GM19238 (cell line): ENCODE measurements around the gene ALDH3B2.
"Not testable (repeated sequence)": the region's sequence is repeated elsewhere in the genome, so short reads cannot be mapped to it uniquely, and the experiment has no call there.

Source experiments
- DNase-seq: peaks from one replicate; pipeline ENCODE4 v3.0.0; 2011; ENCODE audit warnings: low spot score; ENCODE audit not compliant: insufficient read length

The ALDH3B2 gene, protein sequence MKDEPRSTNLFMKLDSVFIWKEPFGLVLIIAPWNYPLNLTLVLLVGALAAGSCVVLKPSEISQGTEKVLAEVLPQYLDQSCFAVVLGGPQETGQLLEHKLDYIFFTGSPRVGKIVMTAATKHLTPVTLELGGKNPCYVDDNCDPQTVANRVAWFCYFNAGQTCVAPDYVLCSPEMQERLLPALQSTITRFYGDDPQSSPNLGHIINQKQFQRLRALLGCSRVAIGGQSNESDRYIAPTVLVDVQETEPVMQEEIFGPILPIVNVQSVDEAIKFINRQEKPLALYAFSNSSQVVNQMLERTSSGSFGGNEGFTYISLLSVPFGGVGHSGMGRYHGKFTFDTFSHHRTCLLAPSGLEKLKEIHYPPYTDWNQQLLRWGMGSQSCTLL

DNA sequence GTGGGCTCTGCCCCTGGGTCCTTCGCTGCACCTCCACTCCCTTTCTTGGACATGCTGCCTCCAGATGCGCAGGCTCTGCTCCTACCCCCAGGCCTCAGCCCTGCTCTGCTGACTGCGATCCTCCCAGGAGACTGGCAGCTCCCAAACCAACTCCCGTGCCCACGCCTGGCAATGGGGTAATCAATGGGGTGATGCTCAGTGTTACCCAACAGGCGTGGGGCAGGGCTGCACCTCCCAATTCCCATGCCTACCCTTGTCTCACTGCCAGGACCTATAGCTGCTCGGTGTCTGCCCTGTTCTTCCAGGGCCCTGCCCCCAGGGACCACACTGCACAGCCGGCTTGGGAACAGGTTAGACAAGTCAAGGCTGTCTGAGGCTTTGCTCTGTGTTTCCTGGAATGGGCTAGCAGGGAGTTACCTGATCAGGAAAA, at the start of gene ALDH3B2:
Gene ALDH3B2, minus strand, starts transcription at position 182 of the 430 bp plus-strand sequence. CDS start 7,688 bp downstream, outside the sequence.
- DNase-seq, result no peak

DNA sequence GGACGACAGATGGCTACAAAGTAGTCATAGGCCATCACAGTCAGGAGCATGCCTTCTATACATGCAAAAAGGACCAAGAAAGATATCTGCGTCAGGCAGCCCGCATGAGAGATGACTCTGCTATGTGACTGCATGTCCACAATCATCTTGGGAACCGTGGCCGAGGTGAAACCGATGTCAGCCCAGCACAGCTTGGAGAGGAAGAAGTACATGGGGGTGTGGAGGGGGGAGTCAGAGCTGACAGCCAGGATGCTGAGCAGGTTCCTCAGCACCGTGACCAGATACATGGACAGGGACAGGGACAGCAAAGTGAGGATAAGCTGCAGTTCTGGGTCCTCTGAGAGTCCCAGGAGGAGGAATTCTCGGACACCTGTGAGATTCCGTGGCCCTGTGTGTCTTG, 48.6 kb upstream of the ALDH3B2 start:
- not testable (repeated sequence) for DNase-seq

DNA sequence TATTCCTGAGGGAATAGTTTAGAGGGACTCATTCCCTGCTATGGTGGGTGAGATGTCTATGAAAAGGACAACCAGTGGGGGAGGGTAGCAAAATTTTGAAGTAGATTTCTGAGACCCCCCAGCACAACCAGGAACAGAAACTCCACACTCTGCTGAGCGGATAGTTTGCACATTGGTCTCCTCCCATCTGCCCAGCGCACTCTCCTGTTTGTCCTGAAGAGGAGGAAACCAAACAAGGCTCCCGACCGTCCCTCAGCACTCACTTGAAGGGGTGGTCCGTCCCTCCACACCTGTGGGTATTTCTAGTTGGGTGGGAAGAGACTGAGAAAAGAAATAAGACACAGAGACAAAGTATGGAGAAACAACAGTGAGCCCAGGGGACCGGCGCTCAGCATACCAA, 41.8 kb upstream of the ALDH3B2 start:
- DNase-seq, result not testable (repeated sequence)

DNA sequence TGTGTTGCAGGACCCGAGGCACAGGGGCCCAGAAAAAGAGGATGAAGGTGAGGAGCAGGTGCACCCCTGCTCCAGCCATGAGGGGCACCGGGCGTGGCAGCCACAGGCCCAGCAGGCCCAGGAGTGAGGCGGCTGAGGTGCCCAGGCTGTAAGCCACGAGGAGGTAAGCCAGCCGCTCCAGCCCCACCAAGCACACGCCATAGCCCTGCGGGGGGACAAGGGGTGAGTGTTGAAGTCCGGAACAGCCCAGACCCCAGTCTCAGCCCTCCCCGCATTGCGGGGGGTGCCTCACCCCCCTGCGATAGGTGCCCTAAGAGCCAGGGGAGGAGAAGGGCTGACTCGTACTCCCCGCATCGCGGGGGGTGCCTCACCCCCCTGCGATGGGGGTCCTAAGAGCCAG, 41.4 kb upstream of the ALDH3B2 start:
- DNase-seq, result not testable (repeated sequence)

DNA sequence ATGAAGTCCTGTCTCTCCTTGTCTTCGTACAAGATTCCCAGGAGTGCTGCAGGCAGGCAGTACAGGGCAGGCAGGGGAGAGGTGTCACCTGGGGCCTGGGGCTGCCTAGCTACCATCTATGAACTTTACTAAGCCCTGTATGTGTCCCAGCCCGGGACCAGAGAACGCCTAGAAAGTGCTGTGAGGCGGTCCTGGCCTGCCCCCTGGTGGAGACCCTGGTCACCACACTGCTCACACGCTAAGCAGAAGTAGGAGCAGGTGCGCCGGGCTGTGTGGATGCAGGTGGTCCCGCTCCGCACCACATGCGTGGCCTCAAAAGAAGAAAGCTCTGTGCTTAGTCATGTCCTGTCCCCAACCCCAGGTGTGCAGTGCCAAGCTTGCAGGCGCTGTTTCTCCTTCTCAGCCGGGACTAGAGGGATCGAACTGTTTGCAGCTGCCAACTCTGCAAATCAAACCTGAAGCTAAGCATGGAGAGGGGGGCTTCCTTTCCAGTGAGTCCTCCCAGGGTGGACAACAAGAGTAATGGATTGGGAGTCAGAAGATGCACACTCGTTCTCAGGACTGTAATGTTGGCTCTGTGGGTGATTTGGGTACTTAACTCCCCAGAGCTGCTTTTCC, 39.6 kb upstream of the ALDH3B2 start:
- DNase-seq, result not testable (repeated sequence)

DNA sequence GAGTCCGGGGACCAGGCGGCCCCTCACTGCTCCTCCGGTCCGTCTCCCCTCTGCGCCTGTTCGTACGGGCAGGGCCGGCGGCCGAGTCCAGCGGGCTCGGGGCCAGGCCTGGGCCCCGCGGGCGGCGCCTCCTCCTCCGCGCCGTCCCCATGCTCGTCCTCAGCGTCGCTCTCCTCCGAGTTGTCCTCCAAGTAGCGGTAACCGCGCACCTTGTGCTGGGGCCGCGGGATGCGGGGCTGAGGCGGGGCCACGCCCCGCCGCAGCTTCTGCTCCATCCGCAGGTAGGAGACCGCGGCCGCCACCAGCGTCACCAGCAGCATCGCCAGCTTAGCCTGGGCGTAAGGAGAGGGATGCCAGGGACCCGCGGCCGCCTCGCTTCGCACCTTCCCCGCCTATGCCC, 37.3 kb upstream of the ALDH3B2 start:
- not testable (repeated sequence) for DNase-seq

DNA sequence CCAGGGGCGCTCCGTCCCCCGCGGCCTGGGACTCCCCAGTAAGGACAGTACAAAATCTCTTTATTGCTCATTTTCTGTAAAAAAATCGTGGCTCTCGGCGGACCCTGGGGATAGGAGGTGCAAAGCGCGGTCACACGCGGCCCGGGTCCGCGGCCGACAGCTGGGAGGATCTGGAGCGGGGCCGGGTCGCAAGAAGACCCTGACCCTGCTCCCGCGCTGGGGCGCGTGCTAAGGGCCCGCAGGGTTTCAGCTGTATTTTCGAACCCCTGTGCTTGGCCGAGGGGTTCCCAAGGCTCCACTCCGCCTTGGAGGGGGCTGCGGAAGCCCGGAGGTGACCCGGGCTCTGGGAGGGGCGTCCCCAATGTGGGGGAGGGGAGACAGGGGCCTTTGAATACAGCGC, 36.8 kb upstream of the ALDH3B2 start:
- not testable (repeated sequence) for DNase-seq

DNA sequence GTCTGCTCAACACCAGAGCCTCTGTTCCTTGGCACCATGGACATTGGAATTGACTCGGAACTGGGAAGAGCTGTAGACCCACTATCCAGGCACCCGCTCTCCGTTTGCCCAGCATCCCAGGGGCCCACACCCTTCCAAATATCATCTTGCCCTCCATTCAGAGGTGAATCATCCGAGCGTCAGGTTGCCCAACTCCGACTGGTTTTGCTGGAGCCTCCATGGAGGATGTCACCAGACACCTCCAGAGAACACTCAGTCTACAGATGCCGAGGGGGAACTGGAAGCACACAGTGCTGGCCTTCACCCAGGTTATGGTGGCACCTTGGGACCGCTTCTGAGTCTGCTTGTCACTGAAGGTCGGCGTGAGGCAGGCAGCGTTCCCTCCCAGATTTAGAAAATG, 35.4 kb upstream of the ALDH3B2 start:
- DNase-seq, result not testable (repeated sequence)

DNA sequence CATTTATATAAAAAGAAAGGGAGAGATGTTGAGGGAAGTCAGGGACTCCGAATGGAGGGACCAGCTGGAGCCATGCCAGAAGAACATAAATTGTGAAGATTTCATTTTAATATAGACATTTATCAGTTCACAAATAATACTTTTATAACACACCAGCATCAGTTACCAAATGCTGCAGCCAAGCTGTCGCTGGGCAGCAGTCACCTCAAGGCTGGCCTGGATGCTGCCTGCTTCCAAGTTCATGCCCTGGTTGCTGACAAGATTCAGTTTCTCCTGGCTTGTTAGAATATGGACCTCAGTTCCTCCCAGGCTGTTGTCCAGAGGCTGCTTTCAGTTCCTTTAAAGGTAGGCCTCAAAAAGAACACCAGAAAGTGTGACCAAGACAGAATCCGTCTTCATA, 30.8 kb upstream of the ALDH3B2 start:
- DNase-seq, result no peak

DNA sequence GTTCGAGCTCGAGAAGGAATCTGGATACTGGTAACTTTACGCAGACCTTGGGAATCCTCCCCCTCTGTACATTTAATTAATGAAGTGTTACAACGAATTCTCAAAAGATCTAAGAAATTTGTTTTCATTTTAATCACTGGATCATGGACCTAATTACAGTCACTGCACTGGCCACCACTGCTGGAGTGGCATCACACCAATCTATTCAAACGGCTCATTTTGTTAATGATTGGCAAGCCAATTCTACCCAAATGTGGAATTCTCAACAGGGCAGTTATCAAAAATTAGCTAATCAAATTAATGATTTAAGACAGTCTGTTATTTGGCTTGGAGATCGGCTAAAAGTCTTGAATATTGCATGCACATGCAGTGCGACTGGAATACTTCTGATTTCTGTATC, 30.1 kb upstream of the ALDH3B2 start:
- DNase-seq, result no peak

DNA sequence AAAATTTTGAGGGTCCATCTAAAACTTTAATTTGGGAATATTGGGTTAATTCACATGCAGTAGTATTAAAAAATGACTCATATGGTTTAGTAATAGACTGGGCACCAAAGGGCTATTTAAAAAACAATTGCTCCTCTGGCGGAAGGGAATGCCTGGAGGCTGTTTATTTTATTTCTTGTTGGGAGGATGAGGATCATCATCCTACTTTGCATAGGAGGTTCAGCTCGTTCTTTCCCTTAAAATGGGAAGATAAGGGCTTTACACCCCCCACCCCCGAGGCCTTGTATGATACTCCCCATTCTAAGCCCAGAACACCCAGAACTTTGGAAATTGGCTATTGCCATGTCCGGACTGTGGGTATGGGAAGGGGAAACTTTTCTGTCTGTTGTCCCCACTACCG, 29.3 kb upstream of the ALDH3B2 start:
- DNase-seq, result not testable (repeated sequence)

DNA sequence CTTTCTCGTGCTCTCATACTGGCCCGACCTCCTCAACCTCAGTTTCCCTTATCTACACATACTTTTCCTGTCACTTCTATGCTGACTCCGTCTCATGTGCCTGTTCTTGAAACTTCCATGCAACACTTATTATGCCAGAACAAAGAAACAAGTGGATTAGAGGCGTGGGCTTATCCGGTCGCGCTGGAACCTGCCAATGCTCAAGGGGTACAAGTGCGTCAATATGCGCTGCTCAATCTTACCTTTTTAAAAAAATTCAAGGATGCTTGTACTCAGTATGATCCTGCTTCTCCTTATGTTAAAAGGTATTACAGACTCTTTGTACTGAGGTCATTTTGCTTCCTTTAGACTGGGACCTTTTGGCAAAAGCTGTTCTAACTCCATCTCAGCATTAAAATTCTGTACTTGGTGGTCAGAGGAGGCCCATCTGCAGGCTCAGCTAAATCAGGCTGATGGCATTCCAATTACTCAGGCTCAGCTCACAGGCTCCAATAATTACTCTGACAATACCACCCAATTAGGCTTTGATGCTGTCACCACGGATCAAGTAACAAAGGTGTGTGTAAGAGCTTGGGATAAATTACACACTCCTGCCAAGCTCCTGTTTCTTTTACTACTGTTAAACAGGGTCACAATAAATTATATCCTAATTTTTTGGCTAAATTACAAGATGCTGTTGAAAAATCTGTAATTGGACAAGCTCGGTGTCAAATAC, 26.3 kb upstream of the ALDH3B2 start:
- no peak for DNase-seq

DNA sequence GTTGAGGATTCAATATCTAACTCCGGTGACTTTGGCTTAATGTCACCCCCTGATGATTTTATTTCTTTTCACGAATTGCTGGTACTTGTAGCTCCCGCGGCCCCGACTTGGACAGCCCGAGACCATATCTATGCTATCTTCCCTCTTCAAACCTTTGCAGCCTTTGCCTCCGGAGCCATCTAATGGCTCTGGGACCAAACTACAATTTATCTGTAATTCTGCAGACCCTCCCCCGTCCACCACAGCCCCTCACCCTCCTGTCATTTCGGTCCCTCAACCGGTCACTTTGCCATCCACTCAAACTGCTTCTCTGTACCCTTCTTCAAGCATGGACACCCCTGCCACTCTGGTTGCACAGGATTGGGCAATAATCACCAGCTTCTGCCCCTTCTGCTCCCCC, 25.7 kb upstream of the ALDH3B2 start:
- no peak for DNase-seq

DNA sequence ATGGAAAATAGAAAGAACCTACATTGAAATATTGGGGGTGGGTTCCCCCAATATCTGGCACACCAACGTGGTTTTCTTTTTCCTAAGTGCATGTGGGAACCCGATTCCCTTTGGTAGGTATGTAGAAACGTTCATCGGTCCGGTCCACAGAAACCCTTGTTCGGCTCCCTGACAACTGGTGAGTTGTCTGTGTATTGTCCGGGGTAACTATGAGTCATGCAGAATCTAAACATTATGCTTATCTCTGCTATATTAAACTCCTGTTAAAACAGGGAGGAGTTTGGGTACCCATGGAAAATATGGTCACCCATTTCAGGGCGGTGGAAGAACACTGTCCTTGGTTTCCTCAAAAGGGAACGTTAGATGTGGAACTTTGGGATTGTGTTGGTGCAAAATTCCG, 25.1 kb upstream of the ALDH3B2 start:
- DNase-seq, result no peak

DNA sequence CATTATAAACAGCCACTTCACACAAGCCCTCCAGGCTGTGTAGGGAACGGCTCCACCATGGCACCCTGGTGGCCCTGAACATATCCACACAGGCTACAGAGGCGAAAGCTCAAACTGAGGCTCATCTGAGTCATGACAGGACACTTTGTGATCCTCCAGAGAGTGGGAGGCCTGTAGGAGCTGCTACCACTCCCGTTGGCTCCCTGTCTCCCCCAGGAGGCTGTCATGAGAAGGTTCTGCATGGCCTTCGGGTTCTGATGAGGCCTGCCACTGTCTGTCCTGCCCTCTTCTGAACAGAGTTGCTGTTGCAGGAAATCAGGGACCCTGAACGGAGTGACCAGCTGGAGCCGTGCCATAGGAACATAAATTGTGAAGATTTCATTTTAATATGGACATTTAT, 23.8 kb upstream of the ALDH3B2 start:
- peak; percentile 15 for DNase-seq

DNA sequence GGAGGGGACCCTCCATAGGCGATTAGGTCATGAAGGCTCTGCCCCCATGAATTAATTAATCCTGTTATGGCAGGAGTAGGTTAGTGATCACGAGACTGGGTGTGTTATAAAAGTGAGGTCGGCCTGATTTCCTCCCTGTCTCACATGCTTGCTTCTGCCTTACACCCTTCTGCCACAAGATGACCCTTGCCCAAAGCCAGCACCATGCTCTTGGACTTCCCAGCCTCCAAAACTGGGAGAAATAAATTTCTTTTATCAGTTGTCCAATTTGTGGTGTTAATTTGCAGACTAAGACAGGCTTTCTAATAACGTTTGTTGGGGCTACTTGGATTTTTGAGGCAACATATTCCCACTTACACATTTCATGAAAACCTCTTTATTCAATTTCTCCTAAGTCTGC, 23.4 kb upstream of the ALDH3B2 start:
- DNase-seq, result no peak

DNA sequence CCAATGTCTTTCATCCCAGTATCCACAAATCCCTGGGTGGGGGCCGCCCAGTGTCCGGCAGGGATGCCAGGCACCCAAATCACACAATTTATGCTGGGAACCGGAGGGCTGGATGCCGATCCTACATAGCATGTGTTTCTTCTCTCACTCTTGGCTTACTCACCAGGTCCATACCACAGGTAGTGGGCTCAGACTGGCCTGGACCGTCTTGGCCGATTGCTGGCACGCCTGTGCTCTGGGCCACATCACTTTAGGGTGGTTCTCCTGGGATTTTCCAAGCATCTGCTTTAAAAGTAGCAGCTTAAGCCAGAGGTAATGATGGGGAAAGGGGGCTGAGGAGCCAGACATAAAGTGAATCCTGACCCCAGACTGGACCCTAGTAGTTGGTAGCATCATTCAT, 22.6 kb upstream of the ALDH3B2 start:
- no peak for DNase-seq

DNA sequence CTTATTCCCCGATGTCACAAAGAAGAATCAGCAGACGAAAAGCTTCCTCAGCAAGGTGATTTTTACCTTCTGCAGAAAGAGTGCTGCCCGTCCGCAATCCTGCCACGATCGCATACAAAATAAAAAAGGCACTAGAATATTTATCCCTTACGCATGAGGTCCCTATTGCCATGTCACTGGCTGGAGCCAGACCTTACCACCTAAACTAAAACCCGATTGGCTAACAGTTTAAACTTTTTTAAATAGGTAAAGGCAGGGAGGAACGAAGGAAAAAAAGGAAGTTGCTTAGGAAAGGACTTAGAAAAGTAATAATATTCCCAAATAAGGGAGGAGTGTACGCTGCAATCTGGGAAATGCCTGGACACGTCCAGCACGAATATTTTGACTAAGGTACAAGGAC, 21.2 kb upstream of the ALDH3B2 start:
- no peak for DNase-seq

DNA sequence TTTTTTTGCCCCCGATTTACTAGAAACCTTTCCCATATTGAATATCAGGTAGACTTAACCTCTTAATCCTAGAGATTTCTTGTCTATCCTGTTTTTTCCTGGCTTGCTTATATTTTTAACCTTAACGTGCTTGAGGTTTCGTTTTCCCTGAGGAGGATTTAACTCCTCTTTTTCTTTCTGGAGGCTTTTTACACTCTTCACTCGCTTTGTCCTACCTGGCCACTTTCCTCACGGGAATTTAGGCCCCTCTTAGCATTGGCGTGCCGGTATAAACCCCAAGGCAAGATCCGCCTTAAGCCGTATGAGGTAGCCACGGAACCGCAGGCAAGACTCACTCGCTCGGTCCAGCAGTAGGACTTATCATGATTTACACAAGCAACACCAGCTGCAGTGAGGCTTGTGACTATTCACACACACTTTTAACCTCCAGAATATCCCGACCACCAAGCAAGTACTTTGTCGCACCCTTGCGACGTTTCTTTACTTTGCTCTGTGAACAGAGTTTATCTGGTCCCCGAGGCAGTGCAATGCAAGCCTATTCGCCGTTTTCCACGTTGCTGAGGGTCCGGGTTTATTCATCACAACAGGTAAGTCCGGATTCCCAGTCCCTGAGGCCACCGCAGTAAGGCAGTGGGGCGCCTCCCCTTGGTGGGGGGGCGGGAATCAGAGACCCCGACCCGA, 20.6 kb upstream of the ALDH3B2 start:
- no peak for DNase-seq

DNA sequence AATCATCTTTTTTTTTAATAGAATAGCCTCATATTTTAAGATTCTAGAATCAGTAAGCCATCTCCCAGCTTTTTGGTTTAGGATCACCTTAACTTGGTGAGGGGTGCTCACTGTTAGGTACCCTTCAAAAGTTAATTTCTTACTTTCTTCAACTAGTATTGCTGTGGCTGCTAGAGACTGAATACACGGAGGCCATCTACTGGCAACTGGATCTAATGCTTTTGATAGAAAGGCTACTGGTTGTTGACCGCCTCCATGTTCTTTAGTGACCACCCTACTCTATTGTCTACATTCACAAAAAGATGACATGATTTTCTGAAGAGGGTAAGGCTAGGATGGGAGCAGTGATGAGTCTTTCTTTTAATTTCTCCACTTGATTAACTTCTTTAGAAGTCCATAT, 16.7 kb upstream of the ALDH3B2 start:
- DNase-seq, result no peak

DNA sequence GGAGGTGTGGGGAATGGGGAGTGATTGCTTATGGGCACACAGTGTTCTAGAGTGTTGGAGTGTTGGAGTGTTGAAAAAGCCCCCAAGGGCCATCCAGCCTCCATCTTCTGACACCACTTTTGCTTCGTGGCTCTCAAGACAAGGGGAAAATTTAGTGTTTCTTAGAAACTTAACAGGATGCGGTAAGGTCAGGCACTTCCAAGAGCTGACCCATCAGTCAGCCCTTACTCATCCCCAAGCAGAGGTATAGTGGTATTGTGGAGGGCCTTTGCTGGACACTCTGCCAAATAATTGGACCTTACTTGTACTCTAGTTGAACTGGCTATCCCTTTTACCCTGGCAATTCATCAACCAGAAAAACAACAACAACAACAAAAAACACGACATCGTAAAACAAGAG, 14.8 kb upstream of the ALDH3B2 start:
- no peak for DNase-seq

DNA sequence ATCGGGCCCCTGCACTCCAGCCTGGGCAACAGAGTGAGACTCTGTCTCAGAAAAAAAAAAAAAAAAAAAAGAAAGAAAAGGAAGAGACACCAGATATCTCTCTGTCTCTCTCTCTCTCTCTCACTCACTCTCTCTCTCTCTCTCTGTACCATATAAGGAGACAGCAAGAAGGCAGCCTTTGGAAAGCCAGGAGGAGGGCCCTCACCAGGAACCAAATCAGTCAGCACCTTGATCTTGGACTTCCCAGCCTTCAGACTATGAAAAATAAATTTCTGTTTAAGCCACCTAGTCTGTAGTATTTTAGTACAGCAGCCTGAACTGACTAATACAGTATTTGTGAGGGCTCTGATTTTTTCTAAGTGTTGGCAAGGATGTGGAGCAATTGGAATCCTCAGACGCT, 13.6 kb upstream of the ALDH3B2 start:
- no peak for DNase-seq
